ENCODE results near the gene TNFAIP8L3. TPM values are rescaled to one million over a fixed set of nuclear protein-coding genes. Genes with fewer than 3 reads are reported as not detected.

TNFAIP8L3 gene
- total and polyA plus RNA-seq, 8 donors, result 0.58 to 12.5 (median 5.9) TPM; not detected in 1

DNA sequence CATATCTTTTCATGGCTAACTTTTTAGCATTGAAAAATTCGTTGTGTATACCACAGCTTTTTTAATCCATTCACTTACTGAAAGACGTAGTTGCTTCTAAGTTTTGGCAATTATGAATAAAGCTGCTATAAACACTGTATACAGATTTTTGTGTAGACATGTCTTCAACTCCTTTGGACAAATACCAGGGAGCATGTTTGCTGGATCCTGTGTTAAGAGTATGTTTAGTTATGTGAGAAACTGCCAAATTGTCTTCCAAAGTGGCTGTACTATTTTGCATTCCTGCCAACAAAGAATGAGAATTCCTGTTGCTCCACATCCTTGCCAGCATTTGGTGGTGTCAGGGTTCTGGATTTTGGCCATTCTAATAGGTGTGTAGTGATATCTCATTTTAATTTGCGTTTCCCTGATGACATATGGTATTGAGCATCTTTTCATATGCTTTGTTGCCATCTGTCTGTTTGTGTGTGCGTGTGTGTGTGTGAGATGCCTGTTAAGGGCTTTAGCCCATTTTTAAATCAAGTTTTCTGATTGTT, 87.5 kb downstream of the TNFAIP8L3 start:
- no peaks in the 10 kb centered on the region for H3K27me3 ChIP-seq
- H3K4me1 ChIP-seq, result no peaks in the 10 kb centered on the region
- no peaks in the 10 kb centered on the region for H3K9me3 ChIP-seq
- TF ChIP-seq POLR2A (IDR thresholded peaks at IDR 0.05) (no peak), POLR2AphosphoS5 (IDR thresholded peaks at IDR 0.05) (no peak), EP300 (IDR thresholded peaks at IDR 0.05) (no peak), CTCF (IDR thresholded peaks at IDR 0.05) (no peak)
- 82 to 90% (median 85%) methylated on average over 4 of the region's 4 CpGs for WGBS, 5 donors
- H3K4me3 ChIP-seq, result no peak overlapping the region
- DNase-seq, result no peak
- intact Hi-C loops (cut with DNase I; ENCODE audit: low total_unique reads), result no loop called here
- H3K36me3 ChIP-seq, result peaks cover 0 to 50% (median 18%) of the 10 kb centered on the region in 4 donors
- H3K27ac ChIP-seq, result no peak overlapping the region

Other genes with a start within 250 kb of the TNFAIP8L3 start
- 10 to 100 TPM in 3 of 5 donors, 1 to 10 TPM in 2; 6.7 to 31.9 (median 11.1) TPM for gene AP4E1, start 186.2 kb downstream of the TNFAIP8L3 start, total RNA-seq
- 1 to 10 TPM; 1.8 to 2.6 (median 2.0) TPM for gene AP4E1, start 186.2 kb downstream of the TNFAIP8L3 start, polyA plus RNA-seq
- gene CYP19A1, start 243.7 kb upstream of the TNFAIP8L3 start, total RNA-seq, result under 1 TPM in 1 of 5 donors, not detected in 4; 0.18 TPM
- 1 to 10 TPM in 1 of 3 donors, under 1 TPM in 1, not detected in 1; 0.35 to 2.7 TPM for gene CYP19A1, start 243.7 kb upstream of the TNFAIP8L3 start, polyA plus RNA-seq
- gene GLDN, start 246.7 kb upstream of the TNFAIP8L3 start, total RNA-seq, result 1 to 10 TPM in 4 of 5 donors, not detected in 1; 1.7 to 8.7 (median 2.1) TPM
- under 1 TPM; 0.23 to 0.50 (median 0.31) TPM for gene GLDN, start 246.7 kb upstream of the TNFAIP8L3 start, polyA plus RNA-seq